PC-3 (cell line): ENCODE measurements around the gene NTM. TPM values are rescaled to one million over a fixed set of nuclear protein-coding genes. Genes with fewer than 3 reads are reported as not detected.

Experiments
- ATAC-seq: fragments of 200-7000 bp; cut with Tn5 transposase; 2 replicates; pipeline ENCODE4 v1.9.1; 2020; ENCODE audit warnings: mild to moderate bottlenecking, moderate library complexity
- BruUV-seq: library from RNA; stranded (reverse); fragments of 400-500 nt; replicated peaks from 2 replicates; lab custom pipeline; 2021; lab: Mats Ljungman, UMichigan
- CTCF ChIA-PET: fragments of 300-600 bp; sonication (Branson Sonifier 250); formaldehyde crosslinking; loops from one replicate; lab custom pipeline; 2022; ENCODE audit warnings: antibody characterized with exemption; lab: Charles Lee
- POLR2A ChIA-PET: fragments of 300-600 bp; sonication (Branson Sonifier 250); formaldehyde crosslinking; loops from one replicate; lab custom pipeline; 2022; ENCODE audit warnings: antibody characterized with exemption; ENCODE audit not compliant: unreplicated experiment; lab: Charles Lee
- DNase-seq: peaks from one replicate; pipeline ENCODE4 v3.0.0-alpha.2; 2015
- H2AFZ ChIP-seq: fragments of 300-600 bp; sonication (generic); 2 replicates; pipeline ENCODE4 v1.6.0; 2016; ENCODE audit warnings: antibody characterized with exemption, low read length
- H3F3A ChIP-seq: fragments of 300-600 bp; sonication (generic); one replicate; pipeline ENCODE4 v1.6.0; 2017; ENCODE audit warnings: antibody characterized with exemption, low read length, control low read depth, mild to moderate bottlenecking; ENCODE audit not compliant: unreplicated experiment
- H3K27ac ChIP-seq: fragments of 300-600 bp; sonication (generic); 2 replicates; pipeline ENCODE4 v1.5.1; 2016; ENCODE audit warnings: mild to moderate bottlenecking, low read length
- H3K27me3 ChIP-seq: fragments of 300-600 bp; sonication (generic); 2 replicates; pipeline ENCODE4 v1.6.1; 2016; ENCODE audit warnings: low read length, mixed read lengths
- H3K36me3 ChIP-seq: fragments of 300-600 bp; sonication (generic); 2 replicates; pipeline ENCODE4 v1.6.1; 2016; ENCODE audit warnings: low read depth, mixed run types, low read length, mixed read lengths
- H3K4me1 ChIP-seq: fragments of 300-600 bp; sonication (generic); 2 replicates; pipeline ENCODE4 v1.5.1; 2016; ENCODE audit warnings: low read length; ENCODE audit not compliant: insufficient read depth
- H3K4me2 ChIP-seq: fragments of 300-600 bp; sonication (generic); 2 replicates; pipeline ENCODE4 v1.6.0; 2016; ENCODE audit warnings: low read length
- H3K4me3 ChIP-seq: fragments of 300-600 bp; sonication (generic); 2 replicates; pipeline ENCODE4 v1.5.1; 2016; ENCODE audit warnings: mild to moderate bottlenecking, low read length, mixed read lengths
- H3K79me2 ChIP-seq: fragments of 300-600 bp; sonication (generic); 2 replicates; pipeline ENCODE4 v1.6.1; 2017; ENCODE audit warnings: low read length, mixed read lengths
- H3K9ac ChIP-seq: fragments of 300-600 bp; sonication (generic); 2 replicates; pipeline ENCODE4 v1.6.0; 2016; ENCODE audit warnings: mild to moderate bottlenecking, low read length
- H3K9me2 ChIP-seq: fragments of 300-600 bp; sonication (generic); replicated peaks from 2 replicates; pipeline ENCODE4 v1.6.1; 2016; ENCODE audit warnings: mixed run types, low read length, mixed read lengths
- H3K9me3 ChIP-seq: fragments of 300-600 bp; sonication (generic); 2 replicates; pipeline ENCODE4 v1.6.1; 2016; ENCODE audit warnings: low read length, mixed read lengths
- H4K20me1 ChIP-seq: fragments of 300-600 bp; sonication (generic); 2 replicates; pipeline ENCODE4 v1.6.1; 2016; ENCODE audit warnings: low read length, mixed read lengths
- EZH2 ChIP-seq: fragments of 300-600 bp; sonication (generic); IDR thresholded peaks from one replicate; pipeline ENCODE4 v1.6.1; 2017; ENCODE audit warnings: antibody characterized with exemption, mild to moderate bottlenecking, low read length; ENCODE audit not compliant: unreplicated experiment
- EZH2phosphoT487 ChIP-seq: fragments of 300-600 bp; sonication (generic); IDR thresholded peaks from 2 replicates; pipeline ENCODE4 v1.6.1; 2018; ENCODE audit warnings: mild to moderate bottlenecking, antibody characterized with exemption, low read length, borderline replicate concordance
- intact Hi-C: fragments of 100-400 bp; cut with micrococcal nuclease; formaldehyde crosslinking; loops from 2 replicates; pipeline ENCODE4 v1.9.0; 2023
- total RNA-seq: library from RNA; depleted of rRNA; stranded (reverse); fragments of >200 nt; gene quantifications from 2 replicates; pipeline ENCODE4 v1.2.3, GENCODE V29; 2014
- TF ChIP-seq, protein P1 (sequence below): fragments of 300-600 bp; sonication (generic); conservative IDR thresholded peaks from 2 replicates; pipeline ENCODE4 v1.5.1; 2017; ENCODE audit warnings: antibody characterized with exemption, low read depth, mild to moderate bottlenecking, low read length

The NTM gene
- total RNA-seq, 1 experiment from 2014 or later: not detected

DNA sequence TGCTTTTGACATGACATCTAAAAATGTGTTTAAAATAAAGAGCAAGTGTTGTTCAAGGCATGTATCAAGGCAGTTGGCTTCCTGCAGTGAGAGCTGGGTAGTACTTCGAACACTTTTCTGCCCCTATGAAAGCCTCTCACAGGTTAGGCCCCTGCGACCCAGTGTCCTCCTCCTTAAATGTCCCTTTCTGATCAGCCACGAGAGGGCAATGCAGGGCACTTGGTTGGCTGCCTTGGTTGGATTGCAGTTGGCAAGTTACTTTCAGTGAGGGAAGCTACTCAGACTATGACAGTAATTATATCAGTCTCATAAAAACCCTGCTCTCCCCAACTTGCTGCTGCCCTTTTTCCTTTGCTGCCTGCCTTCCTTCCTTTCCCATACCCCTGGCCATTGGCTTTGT lies 743.8 kb downstream of the NTM start:
- Histone ChIP-seq H3K4me2 (no peak overlapping the region), H3K9ac (no peak overlapping the region), H3K36me3 (no peaks in the 10 kb centered on the region), H3K4me1 (peaks cover 14% of the 10 kb centered on the region), H3K4me3 (no peak overlapping the region), H3K9me2 (no peaks in the 10 kb centered on the region), H4K20me1 (no peaks in the 10 kb centered on the region), H3K27ac (no peak overlapping the region), H3F3A (no peaks in the 10 kb centered on the region), H3K27me3 (no peaks in the 10 kb centered on the region), H3K79me2 (no peaks in the 10 kb centered on the region), H3K9me3 (no peaks in the 10 kb centered on the region), H2AFZ (no peak overlapping the region)
- TF ChIP-seq, protein P1, sequence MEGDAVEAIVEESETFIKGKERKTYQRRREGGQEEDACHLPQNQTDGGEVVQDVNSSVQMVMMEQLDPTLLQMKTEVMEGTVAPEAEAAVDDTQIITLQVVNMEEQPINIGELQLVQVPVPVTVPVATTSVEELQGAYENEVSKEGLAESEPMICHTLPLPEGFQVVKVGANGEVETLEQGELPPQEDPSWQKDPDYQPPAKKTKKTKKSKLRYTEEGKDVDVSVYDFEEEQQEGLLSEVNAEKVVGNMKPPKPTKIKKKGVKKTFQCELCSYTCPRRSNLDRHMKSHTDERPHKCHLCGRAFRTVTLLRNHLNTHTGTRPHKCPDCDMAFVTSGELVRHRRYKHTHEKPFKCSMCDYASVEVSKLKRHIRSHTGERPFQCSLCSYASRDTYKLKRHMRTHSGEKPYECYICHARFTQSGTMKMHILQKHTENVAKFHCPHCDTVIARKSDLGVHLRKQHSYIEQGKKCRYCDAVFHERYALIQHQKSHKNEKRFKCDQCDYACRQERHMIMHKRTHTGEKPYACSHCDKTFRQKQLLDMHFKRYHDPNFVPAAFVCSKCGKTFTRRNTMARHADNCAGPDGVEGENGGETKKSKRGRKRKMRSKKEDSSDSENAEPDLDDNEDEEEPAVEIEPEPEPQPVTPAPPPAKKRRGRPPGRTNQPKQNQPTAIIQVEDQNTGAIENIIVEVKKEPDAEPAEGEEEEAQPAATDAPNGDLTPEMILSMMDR: peak; percentile 57
- TF ChIP-seq EZH2phosphoT487: no peak
- DNase-seq (peak; percentile 55), ATAC-seq (peak; percentile 37; the same call in 1 of the 2 replicates)
- BruUV-seq: no TSS peak
- ChIA-PET CTCF (no interaction called here), POLR2A (no interaction called here)
- intact Hi-C loops: loop anchor here (5.0 kb wide), 3 partner anchors 42 to 247 kb away; no protein-coding TSS in a partner anchor

DNA sequence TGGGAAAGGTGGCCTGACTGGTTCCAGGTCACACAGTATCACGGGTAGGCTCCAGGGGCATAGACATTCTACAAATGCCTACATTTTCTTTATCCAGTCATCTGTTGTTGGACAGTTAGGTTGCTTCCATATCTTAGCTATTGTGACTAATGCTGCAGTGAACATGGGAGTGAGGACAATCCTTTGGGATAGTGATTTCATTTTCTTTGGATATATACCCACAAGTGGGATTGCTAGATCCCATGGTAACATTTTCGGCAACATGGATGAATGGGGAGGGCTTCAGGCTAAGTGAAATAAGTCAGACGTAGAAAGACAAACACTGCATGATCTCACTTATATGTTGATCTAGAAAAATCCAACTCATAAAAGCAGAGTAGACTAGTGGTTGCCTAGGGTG lies 744.3 kb downstream of the NTM start:
- intact Hi-C loops: loop anchor here (5.0 kb wide), 3 partner anchors 42 to 247 kb away; no protein-coding TSS in a partner anchor
- no TSS peak for BruUV-seq
- ATAC-seq (no peak), DNase-seq (no peak)
- H3K27me3 ChIP-seq: no peaks in the 10 kb centered on the region
- no peaks in the 10 kb centered on the region for H4K20me1 ChIP-seq
- H3K9me2 ChIP-seq: no peaks in the 10 kb centered on the region
- no peak overlapping the region for H3K4me3 ChIP-seq
- H3K4me1 ChIP-seq: peaks cover 14% of the 10 kb centered on the region
- POLR2A ChIA-PET: no interaction called here
- H3K27ac ChIP-seq: no peak overlapping the region
- H2AFZ ChIP-seq: no peak overlapping the region
- no peaks in the 10 kb centered on the region for H3F3A ChIP-seq
- H3K79me2 ChIP-seq: no peaks in the 10 kb centered on the region
- CTCF ChIA-PET: no interaction called here
- no peak overlapping the region for H3K9ac ChIP-seq
- TF ChIP-seq EZH2phosphoT487 (no peak), EZH2 (no peak)
- TF ChIP-seq, protein P1: no peak
- no peak overlapping the region for H3K4me2 ChIP-seq
- H3K9me3 ChIP-seq: no peaks in the 10 kb centered on the region
- H3K36me3 ChIP-seq: no peaks in the 10 kb centered on the region

DNA sequence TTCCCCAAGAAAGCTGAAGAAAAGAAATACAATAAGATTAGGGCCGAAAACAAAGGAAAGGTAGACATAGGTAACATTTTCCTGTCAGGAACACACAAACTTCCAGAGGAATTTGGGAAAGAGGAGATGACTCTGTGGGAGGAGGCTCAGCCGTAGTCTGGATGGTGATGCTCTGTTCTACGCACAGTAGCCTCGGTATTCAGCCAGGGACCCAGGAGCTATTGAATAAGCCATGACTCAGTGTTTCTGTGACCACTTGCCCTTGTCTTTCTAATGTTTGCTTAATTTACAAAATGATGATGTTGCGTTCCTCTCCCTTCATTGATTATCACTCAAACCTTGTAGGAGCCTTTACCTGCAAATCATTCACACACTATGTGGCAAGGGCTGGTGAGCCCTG lies 745.0 kb downstream of the NTM start:
- H3K27me3 ChIP-seq: no peaks in the 10 kb centered on the region
- ChIA-PET CTCF (no interaction called here), POLR2A (no interaction called here)
- no peaks in the 10 kb centered on the region for H3K79me2 ChIP-seq
- no peak overlapping the region for H3K9ac ChIP-seq
- TF ChIP-seq EZH2: no peak
- TF ChIP-seq, protein P1: no peak
- TF ChIP-seq EZH2phosphoT487: no peak
- H3F3A ChIP-seq: no peaks in the 10 kb centered on the region
- H3K4me2 ChIP-seq: no peak overlapping the region
- H3K36me3 ChIP-seq: no peaks in the 10 kb centered on the region
- H3K9me2 ChIP-seq: no peaks in the 10 kb centered on the region
- intact Hi-C loops: no loop called here
- H3K4me3 ChIP-seq: no peak overlapping the region
- H3K9me3 ChIP-seq: no peaks in the 10 kb centered on the region
- H3K27ac ChIP-seq: no peak overlapping the region
- H2AFZ ChIP-seq: no peak overlapping the region
- ATAC-seq (no peak), DNase-seq (peak; percentile 44)
- peaks cover 14% of the 10 kb centered on the region for H3K4me1 ChIP-seq
- BruUV-seq: no TSS peak
- H4K20me1 ChIP-seq: no peaks in the 10 kb centered on the region
